Peyer's patch (tissue), 4 donors: ENCODE data around the gene ALDOB.

Experiments
- CTCF ChIP-seq, 6 experiments: fragments of 450-650 bp in 4 of 6; fragments of 200-600 bp in 2 of 6; sonication (generic) in 1 of 6; IDR thresholded peaks; one replicate each; pipeline ENCODE4 v1.5.1; 2017 to 2019; ENCODE audit warnings: antibody characterized with exemption in 6 of 6, mild to moderate bottlenecking in 3 of 6, moderate library complexity in 1 of 6
- POLR2A ChIP-seq, 2 donors: fragments of 450-650 bp; IDR thresholded peaks; one replicate each; pipeline ENCODE4 v1.5.1; 2017; ENCODE audit warnings: antibody characterized with exemption in 2 of 2, mild to moderate bottlenecking in 2 of 2, moderate library complexity in 2 of 2

- TF ChIP-seq CTCF (IDR thresholded peaks at IDR 0.05): no peak
- TF ChIP-seq POLR2A (IDR thresholded peaks at IDR 0.05): no peak
These were observed 36.5 kb downstream of the ALDOB start for GRCh38 chr9:101398930-101399642.
